T-helper 2 cell treated with Interferon-gamma antibody and Interleukin-4, amounts not matched to agents 100 ng/mL and 5 ng/mL, for 36 hours (primary cell): ENCODE results near the gene BTNL2. TPM values are rescaled to one million over a fixed set of nuclear protein-coding genes. Genes with fewer than 3 reads are reported as not detected.
"Not testable (repeated sequence)": the region's sequence is repeated elsewhere in the genome, so short reads cannot be mapped to it uniquely, and the experiment has no call there.

Experiments
- intact Hi-C: fragments of 100-400 bp; cut with micrococcal nuclease; formaldehyde crosslinking; loops from one replicate; pipeline ENCODE4 v1.15.1; 2023
- total RNA-seq: library from RNA; stranded (reverse); gene quantifications from 2 replicates; pipeline ENCODE4 v1.2.3, GENCODE V29; 2022

The BTNL2 gene
- total RNA-seq, 1 donor from 2014 or later = not detected

DNA sequence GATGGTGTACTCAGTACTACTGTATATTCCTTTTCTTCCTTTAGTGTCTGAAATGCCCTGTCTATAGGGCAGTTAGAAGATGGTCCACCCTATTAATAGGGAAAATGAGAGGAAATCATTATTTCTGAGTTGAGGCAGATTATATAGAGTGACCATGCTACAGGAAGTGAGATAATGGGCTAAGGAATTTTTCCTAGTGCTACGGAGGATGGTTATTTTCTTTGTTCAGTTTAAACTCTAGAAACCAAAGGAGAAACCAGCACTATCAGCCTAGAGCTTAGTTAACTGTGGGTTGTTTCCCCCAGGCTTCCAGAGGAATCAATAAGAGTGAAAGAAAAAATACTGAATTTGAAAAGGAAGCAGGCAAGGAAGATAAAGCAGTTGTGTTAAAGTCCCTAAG is 35.8 kb downstream of the BTNL2 start:
- intact Hi-C loops = no loop called here

DNA sequence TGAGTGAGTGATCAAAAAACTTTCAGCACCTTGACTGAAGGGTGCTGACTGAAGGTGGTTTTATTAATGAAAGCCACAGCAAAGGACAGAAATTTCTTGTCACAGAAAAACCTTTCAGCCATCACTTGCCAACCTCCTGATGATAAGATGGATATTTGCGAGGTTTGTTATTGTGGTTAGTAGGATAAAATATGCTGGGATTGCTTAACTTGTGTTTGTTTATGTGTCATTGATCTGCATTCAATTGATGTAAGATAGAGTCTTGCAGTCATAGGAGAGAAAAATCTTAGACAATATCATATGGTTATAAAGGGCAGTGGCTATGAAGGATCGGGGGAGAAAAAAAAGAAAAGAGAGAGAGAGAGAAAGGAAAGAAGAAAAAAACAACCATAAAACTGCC is 36.5 kb downstream of the BTNL2 start:
- intact Hi-C loops = no loop called here

DNA sequence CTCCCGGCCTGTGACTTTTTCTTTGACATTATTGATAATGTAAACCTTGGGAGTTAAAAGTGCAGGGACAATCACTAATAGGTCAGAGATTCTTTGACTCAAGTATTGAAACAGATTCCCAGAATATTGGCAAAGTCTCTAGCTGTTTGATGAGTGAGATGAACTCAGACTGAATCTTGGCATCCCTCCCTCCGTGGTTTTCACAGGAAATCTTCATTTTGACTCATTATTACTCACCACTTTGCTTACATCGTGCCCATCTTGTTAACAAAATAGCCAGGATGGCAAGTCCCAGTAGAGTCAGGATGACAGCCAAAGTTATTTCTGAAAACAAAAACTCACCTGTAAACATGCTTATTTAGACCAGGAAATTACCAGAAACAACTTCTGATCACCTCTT is 37.3 kb downstream of the BTNL2 start:
- intact Hi-C loops = no loop called here

DNA sequence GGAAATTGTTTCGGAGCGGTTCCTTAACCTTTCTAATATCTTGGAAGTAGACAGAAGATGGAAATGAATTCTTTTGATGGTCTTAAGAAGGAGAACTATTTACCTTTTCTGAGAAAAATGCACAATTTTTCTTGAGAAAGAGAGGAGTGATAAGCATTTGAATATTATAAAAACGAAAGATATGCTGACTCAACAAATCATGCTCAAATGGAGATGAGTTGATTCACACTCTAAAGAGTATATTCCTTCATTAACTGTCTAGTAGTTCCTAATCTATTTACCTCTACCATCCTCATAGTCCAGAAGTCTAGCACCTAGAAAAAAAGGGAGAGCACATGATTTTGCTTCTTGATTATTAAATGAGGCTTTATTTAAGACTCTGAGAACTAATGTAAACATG is 39.3 kb downstream of the BTNL2 start:
- intact Hi-C loops = no loop called here

DNA sequence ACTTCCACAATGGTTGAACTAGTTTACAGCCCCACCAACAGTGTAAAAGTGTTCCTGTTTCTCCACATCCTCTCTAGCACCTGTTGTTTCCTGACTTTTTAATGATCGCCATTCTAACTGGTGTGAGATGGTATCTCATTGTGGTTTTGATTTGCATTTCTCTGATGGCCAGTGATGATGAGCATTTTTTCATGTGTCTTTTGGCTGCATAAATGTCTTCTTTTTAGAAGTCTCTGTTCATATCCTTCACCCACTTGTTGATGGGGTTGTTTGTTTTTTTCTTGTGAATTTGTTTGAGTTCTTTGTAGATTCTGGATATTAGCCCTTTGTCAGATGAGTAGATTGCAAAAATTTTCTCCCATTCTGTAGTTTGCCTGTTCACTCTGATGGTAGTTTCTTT is 47.8 kb downstream of the BTNL2 start:
- intact Hi-C loops = not testable (repeated sequence)

DNA sequence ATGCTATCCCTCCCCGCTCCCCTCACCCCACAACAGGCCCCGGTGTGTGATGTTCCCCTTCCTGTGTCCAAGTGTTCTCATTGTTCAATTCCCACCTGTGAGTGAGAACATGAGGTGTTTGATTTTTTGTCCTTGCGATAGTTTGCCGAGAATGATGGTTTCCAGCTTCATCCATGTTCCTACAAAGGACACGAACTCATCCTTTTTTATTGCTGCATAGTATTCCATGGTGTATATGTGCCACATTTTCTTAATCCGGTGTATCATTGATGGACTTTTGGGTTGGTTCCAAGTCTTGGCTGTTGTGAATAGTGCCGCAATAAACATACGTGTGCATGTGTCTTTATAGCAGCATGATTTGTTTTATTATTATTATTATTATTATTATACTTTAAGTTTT is 48.4 kb downstream of the BTNL2 start:
- intact Hi-C loops = not testable (repeated sequence)

DNA sequence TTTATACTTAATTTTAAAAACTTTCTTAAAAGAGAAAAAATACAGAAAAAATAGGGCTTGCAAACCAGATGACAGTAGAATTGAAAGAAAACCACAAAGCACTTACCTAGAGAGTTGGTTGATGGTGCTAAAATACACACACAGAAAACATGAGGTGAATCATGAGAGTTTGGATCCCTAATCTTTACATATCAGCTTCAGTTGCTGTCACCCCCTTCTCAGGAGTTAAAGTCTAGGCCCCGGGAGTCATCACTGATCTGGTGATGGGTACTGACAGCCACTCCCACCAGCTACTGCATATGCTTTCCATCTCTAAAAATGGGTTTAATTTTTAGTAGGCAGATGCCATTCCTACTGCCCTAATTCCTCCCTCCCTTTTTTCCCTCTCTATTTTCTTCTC is 52.0 kb downstream of the BTNL2 start:
- intact Hi-C loops = no loop called here

DNA sequence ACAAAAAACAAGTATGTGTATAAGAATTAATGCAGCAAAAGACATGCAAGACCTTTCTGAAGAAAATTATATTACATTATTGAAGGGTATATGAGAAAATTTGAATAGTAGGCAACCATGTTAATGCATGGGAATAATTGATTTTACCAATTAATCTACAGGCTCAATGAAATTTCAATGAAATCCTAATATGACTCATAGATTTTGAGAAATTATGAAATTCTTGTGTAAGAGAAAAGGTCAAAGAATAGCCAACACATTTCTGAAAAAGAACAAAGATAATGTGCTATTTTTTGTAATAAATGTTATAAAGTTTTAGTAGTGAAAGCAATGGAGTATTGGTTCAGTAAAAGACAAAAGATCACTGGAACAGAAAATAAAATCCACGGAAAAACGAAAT is 53.6 kb downstream of the BTNL2 start:
- intact Hi-C loops = no loop called here

Other genes with a start within 250 kb of the BTNL2 start
- 7.0 and 8.7 TPM in 2 replicates for gene EGFL8, start 242.6 kb downstream of the BTNL2 start, total RNA-seq
- 40.8 and 41.6 TPM in 2 replicates for gene AGPAT1, start 231.1 kb downstream of the BTNL2 start, total RNA-seq
- 41.1 and 42.9 TPM in 2 replicates for gene RNF5, start 228.8 kb downstream of the BTNL2 start, total RNA-seq
- 30.6 and 31.6 TPM in 2 replicates for gene AGER, start 222.9 kb downstream of the BTNL2 start, total RNA-seq
- gene PBX2, start 217.0 kb downstream of the BTNL2 start, total RNA-seq = 82.6 and 84.4 TPM in 2 replicates
- gene GPSM3, start 214.5 kb downstream of the BTNL2 start, total RNA-seq = 245 and 258 TPM in 2 replicates
- 0.16 and 0.18 TPM in 2 replicates for gene NOTCH4, start 183.1 kb downstream of the BTNL2 start, total RNA-seq
- gene TSBP1, start 35.3 kb downstream of the BTNL2 start, total RNA-seq = not detected in 2 replicates
- 81.8 and 88.4 TPM in 2 replicates for gene HLA-DRA, start 32.7 kb upstream of the BTNL2 start, total RNA-seq
- 43.3 and 43.7 TPM in 2 replicates for gene HLA-DRB5, start 123.1 kb upstream of the BTNL2 start, total RNA-seq
- 69.9 and 74.8 TPM in 2 replicates for gene HLA-DRB1, start 182.7 kb upstream of the BTNL2 start, total RNA-seq
- gene HLA-DQA1, start 230.2 kb upstream of the BTNL2 start, total RNA-seq = 20.2 and 21.5 TPM in 2 replicates